Measurements from ENCODE around the gene ZNF467. TPM values are rescaled to one million over a fixed set of nuclear protein-coding genes. Genes with fewer than 3 reads are reported as not detected.

The ZNF467 gene
- total and polyA plus RNA-seq, 2 donors (not counting 3 experiments of a cell fraction or from before 2014, with no cell fraction given), result 4.2 to 8.9 TPM

- intact Hi-C loops (cut with micrococcal nuclease) (no loop called here), dilution Hi-C loops (cut with MboI; ENCODE audit: extremely low pct_ligation_motif_present, low sequenced_read_pairs) (no loop called here)
- no peaks in the 10 kb centered on the region for H3K9me1 ChIP-seq (replicated peaks; ENCODE audit: control insufficient read depth, extremely low read depth, insufficient read depth, low read length)
- H3K27ac ChIP-seq (ENCODE audit: insufficient read depth, low read depth, low read length), result no peak overlapping the region
- H3K4me3 ChIP-seq (replicated peaks in 1 of 3; ENCODE audit: insufficient read depth in 1 of 3, low read depth in 1 of 3, low read length in 3 of 3), result no peak overlapping the region
- H2AFZ ChIP-seq (ENCODE audit: low read depth, low read length), result no peak overlapping the region
- FAIRE-seq, result no peak
- TF ChIP-seq POLR2AphosphoS5 (IDR thresholded peaks at IDR 0.05; ENCODE audit: insufficient read depth, low read depth, low read length) (no peak), POLR2A (IDR thresholded peaks at IDR 0.05; ENCODE audit: low read depth, low read length) (no peak), FOS (IDR thresholded peaks at IDR 0.05; ENCODE audit: borderline replicate concordance, insufficient read depth, low read length) (no peak), GATA2 (IDR thresholded peaks at IDR 0.05; ENCODE audit: insufficient read depth, insufficient read length, low read depth, low read length) (no peak), EZH2 (IDR thresholded peaks at IDR 0.05; ENCODE audit: borderline replicate concordance, low read depth, low read length, severe bottlenecking) (no peak), MYC (IDR thresholded peaks at IDR 0.05; ENCODE audit: low read depth, low read length) (no peak), JUN (IDR thresholded peaks at IDR 0.05; ENCODE audit: borderline replicate concordance, insufficient read depth, insufficient read length, low read depth) (no peak)
- TF ChIP-seq, protein P1, sequence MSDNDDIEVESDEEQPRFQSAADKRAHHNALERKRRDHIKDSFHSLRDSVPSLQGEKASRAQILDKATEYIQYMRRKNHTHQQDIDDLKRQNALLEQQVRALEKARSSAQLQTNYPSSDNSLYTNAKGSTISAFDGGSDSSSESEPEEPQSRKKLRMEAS (IDR thresholded peaks at IDR 0.05; ENCODE audit: insufficient read depth, insufficient read length), result no peak
- TF ChIP-seq, protein P2, sequence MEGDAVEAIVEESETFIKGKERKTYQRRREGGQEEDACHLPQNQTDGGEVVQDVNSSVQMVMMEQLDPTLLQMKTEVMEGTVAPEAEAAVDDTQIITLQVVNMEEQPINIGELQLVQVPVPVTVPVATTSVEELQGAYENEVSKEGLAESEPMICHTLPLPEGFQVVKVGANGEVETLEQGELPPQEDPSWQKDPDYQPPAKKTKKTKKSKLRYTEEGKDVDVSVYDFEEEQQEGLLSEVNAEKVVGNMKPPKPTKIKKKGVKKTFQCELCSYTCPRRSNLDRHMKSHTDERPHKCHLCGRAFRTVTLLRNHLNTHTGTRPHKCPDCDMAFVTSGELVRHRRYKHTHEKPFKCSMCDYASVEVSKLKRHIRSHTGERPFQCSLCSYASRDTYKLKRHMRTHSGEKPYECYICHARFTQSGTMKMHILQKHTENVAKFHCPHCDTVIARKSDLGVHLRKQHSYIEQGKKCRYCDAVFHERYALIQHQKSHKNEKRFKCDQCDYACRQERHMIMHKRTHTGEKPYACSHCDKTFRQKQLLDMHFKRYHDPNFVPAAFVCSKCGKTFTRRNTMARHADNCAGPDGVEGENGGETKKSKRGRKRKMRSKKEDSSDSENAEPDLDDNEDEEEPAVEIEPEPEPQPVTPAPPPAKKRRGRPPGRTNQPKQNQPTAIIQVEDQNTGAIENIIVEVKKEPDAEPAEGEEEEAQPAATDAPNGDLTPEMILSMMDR (IDR thresholded peaks at IDR 0.05; ENCODE audit: extremely low read depth in 1 of 2, insufficient read depth in 1 of 2, low read depth in 1 of 2, low read length in 2 of 2), result no peak
- DNase-seq (ENCODE audit: low read depth, low spot score), result no peak
- CTCF ChIA-PET, result no interaction called here
- no peaks in the 10 kb centered on the region for H3K4me1 ChIP-seq (ENCODE audit: control insufficient read depth, extremely low read depth, insufficient read depth, low read length)
- H3K36me3 ChIP-seq (ENCODE audit: control insufficient read depth in 2 of 2, extremely low read depth in 1 of 2, insufficient read depth in 2 of 2, low read length in 2 of 2), result no peaks in the 10 kb centered on the region
- H3K27me3 ChIP-seq (ENCODE audit: control insufficient read depth in 2 of 2, insufficient read depth in 2 of 2, low read length in 2 of 2), result no peaks in the 10 kb centered on the region
- no TSS peak for BruUV-seq (replicated peaks)
- H3K9me3 ChIP-seq (replicated peaks; ENCODE audit: control insufficient read depth, insufficient read depth, low read length), result no peaks in the 10 kb centered on the region
- POLR2A ChIA-PET, result no interaction called here
- H3K4me2 ChIP-seq (ENCODE audit: insufficient read depth, low read length), result no peak overlapping the region
- no peaks in the 10 kb centered on the region for H4K20me1 ChIP-seq (replicated peaks; ENCODE audit: control insufficient read depth, extremely low read depth, insufficient read depth, low read length)
- no peak overlapping the region for H3K9ac ChIP-seq (replicated peaks; ENCODE audit: extremely low read depth, insufficient read depth, low read length)
- H3K79me2 ChIP-seq (ENCODE audit: control insufficient read depth, insufficient read depth, low read length), result no peaks in the 10 kb centered on the region
These were observed 40.1 kb upstream of the ZNF467 start for GRCh38 chr7:149813254-149814035.

All from endothelial cell of umbilical vein (primary cell).